ENCODE results near the gene XXYLT1.

DNA sequence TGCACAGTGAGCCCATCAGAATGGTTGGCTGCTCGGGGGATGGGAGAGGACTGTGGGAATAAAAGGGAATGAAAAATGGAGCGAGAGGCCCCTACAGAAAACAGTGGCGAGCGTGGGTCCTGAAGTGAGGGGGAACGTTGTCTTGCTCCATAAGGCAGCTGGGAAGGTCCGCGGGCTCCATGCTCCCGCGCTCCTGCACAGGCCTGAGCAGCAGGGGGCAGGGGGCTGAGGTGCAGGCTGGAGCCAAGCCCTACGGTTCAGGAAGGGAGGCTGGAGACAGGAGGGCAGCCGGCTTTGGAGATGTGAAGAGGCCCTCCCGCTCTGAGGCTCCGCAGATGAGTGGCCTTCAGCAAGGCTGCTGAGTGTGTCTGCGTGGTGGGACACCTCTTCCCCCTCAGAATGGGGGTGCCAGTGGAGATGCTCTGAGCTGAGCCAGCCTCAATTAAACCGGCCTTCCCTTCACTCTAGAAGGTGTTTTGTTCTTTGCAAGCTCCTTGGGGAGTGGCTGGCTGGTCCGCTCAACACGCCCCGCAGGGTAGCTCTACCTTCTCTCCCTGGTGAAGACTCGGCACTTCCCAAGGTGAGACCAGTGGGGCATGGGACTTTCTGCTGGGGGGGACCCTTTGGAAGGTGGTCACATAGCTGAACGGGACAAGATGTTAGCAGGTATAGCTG, 208.0 kb downstream of the XXYLT1 start:
- TF ChIP-seq, protein P1, sequence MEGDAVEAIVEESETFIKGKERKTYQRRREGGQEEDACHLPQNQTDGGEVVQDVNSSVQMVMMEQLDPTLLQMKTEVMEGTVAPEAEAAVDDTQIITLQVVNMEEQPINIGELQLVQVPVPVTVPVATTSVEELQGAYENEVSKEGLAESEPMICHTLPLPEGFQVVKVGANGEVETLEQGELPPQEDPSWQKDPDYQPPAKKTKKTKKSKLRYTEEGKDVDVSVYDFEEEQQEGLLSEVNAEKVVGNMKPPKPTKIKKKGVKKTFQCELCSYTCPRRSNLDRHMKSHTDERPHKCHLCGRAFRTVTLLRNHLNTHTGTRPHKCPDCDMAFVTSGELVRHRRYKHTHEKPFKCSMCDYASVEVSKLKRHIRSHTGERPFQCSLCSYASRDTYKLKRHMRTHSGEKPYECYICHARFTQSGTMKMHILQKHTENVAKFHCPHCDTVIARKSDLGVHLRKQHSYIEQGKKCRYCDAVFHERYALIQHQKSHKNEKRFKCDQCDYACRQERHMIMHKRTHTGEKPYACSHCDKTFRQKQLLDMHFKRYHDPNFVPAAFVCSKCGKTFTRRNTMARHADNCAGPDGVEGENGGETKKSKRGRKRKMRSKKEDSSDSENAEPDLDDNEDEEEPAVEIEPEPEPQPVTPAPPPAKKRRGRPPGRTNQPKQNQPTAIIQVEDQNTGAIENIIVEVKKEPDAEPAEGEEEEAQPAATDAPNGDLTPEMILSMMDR (optimal IDR thresholded peaks at IDR 0.05 in 1 of 3, IDR thresholded peaks at IDR 0.05 in 1 of 3, conservative IDR thresholded peaks at IDR 0.05 in 1 of 3; ENCODE audit: extremely low read depth in 1 of 3, insufficient read depth in 2 of 3, low read length in 3 of 3) = no peak
- no peak for TF ChIP-seq EZH2 (IDR thresholded peaks at IDR 0.05; ENCODE audit: low read length)
